Measurements from ENCODE around the gene CLIC4. TPM values are rescaled to one million over a fixed set of nuclear protein-coding genes. Genes with fewer than 3 reads are reported as not detected.
"Not testable (repeated sequence)": the region's sequence is repeated elsewhere in the genome, so short reads cannot be mapped to it uniquely, and the experiment has no call there.

Gene CLIC4
- total RNA-seq, 4 donors from 2014 or later: 399 to 688 (median 564) TPM

- TF ChIP-seq, protein P1, sequence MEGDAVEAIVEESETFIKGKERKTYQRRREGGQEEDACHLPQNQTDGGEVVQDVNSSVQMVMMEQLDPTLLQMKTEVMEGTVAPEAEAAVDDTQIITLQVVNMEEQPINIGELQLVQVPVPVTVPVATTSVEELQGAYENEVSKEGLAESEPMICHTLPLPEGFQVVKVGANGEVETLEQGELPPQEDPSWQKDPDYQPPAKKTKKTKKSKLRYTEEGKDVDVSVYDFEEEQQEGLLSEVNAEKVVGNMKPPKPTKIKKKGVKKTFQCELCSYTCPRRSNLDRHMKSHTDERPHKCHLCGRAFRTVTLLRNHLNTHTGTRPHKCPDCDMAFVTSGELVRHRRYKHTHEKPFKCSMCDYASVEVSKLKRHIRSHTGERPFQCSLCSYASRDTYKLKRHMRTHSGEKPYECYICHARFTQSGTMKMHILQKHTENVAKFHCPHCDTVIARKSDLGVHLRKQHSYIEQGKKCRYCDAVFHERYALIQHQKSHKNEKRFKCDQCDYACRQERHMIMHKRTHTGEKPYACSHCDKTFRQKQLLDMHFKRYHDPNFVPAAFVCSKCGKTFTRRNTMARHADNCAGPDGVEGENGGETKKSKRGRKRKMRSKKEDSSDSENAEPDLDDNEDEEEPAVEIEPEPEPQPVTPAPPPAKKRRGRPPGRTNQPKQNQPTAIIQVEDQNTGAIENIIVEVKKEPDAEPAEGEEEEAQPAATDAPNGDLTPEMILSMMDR (IDR thresholded peaks at IDR 0.05): no peak
- no peak for TF ChIP-seq EP300 (IDR thresholded peaks at IDR 0.05)
- no peak for TF ChIP-seq POLR2A (IDR thresholded peaks at IDR 0.05)
- DNase-seq (ENCODE audit: low spot score in 2 of 2): no peak
- no peaks in the 10 kb centered on the region for H3K27me3 ChIP-seq
- H3K4me1 ChIP-seq: peaks cover 0 to 81% (median 13%) of the 10 kb centered on the region in 4 donors
- H3K4me3 ChIP-seq: no peak overlapping the region
- peak overlapping the region in 2 of 4 donors; percentile 69 to 88 for H3K27ac ChIP-seq
- H3K36me3 ChIP-seq: no peaks in the 10 kb centered on the region
- 96 to 98% methylated on average over 2 of the region's 2 CpGs for WGBS, 2 donors
- H3K9me3 ChIP-seq: no peaks in the 10 kb centered on the region
Measured at GRCh38 chr1:24782689-24783088, 37.4 kb downstream of the CLIC4 start.

- TF ChIP-seq EP300 (IDR thresholded peaks at IDR 0.05) (no peak), POLR2A (IDR thresholded peaks at IDR 0.05) (no peak)
- TF ChIP-seq, protein P1 (IDR thresholded peaks at IDR 0.05): no peak
- H3K4me1 ChIP-seq: peaks cover 0 to 83% (median 9%) of the 10 kb centered on the region in 4 donors
- no peaks in the 10 kb centered on the region for H3K36me3 ChIP-seq
- no peak overlapping the region for H3K4me3 ChIP-seq
- H3K9me3 ChIP-seq: no peaks in the 10 kb centered on the region
- DNase-seq (ENCODE audit: low spot score in 2 of 2): no peak
- H3K27ac ChIP-seq: peak overlapping the region in 3 of 4 donors; percentile 6 to 88 (median 69)
- H3K27me3 ChIP-seq: no peaks in the 10 kb centered on the region
- 57 to 76% methylated on average over 1 of the region's 1 CpG for WGBS, 2 donors
Measured at GRCh38 chr1:24783713-24784112, 38.5 kb downstream of the CLIC4 start.

- no peaks in the 10 kb centered on the region for H3K36me3 ChIP-seq
- no peaks in the 10 kb centered on the region for H3K27me3 ChIP-seq
- no peaks in the 10 kb centered on the region for H3K9me3 ChIP-seq
- TF ChIP-seq POLR2A (IDR thresholded peaks at IDR 0.05) (no peak), EP300 (IDR thresholded peaks at IDR 0.05) (peak in 1 of 2 donors; percentile 80)
- TF ChIP-seq, protein P1 (IDR thresholded peaks at IDR 0.05): peak in 1 of 5 experiments; percentile 7
- H3K4me3 ChIP-seq: no peak overlapping the region
- H3K4me1 ChIP-seq: peaks cover 0 to 88% (median 5%) of the 10 kb centered on the region in 4 donors
- H3K27ac ChIP-seq: peak overlapping the region; percentile 63 to 88 (median 68)
- DNase-seq (ENCODE audit: low spot score in 2 of 2): no peak
Measured at GRCh38 chr1:24786191-24786590, 40.9 kb downstream of the CLIC4 start.

DNA sequence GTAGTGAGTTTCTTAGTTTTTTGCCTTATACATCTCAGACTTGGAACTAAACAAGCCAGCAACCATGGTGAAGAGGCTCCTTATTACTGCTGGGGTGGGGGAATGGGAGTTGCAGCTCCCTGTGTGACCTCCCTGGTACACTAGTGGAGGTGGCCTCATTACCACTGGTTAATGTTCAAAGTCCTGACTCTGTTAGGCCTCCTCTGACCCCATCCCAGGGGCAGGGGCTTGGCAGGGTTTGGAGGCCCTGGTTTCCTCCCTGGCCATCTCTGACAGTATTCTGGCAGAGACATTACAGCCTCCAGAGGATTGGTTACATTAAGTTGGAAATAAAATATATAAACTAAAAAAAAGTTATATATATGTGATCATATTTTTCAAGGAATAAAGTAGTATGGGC lies 45.2 kb downstream of the CLIC4 start:
- TF ChIP-seq EP300 (IDR thresholded peaks at IDR 0.05) (no peak), POLR2A (IDR thresholded peaks at IDR 0.05) (no peak)
- TF ChIP-seq, protein P1 (IDR thresholded peaks at IDR 0.05): no peak
- DNase-seq (ENCODE audit: low spot score in 2 of 2): no peak
- Histone ChIP-seq H3K4me3 (no peak overlapping the region), H3K27me3 (no peaks in the 10 kb centered on the region), H3K36me3 (no peaks in the 10 kb centered on the region), H3K9me3 (no peaks in the 10 kb centered on the region), H3K4me1 (peaks cover 0 to 91% (median 14%) of the 10 kb centered on the region in 4 donors), H3K27ac (peak overlapping the region; percentile 52 to 88 (median 73))

- WGBS, 2 donors: 30 to 32% methylated on average over 4 of the region's 4 CpGs
- peaks cover 0 to 88% (median 28%) of the 10 kb centered on the region in 4 donors for H3K4me1 ChIP-seq
- H3K4me3 ChIP-seq: no peak overlapping the region
Measured at GRCh38 chr1:24793447-24794129, 48.3 kb downstream of the CLIC4 start.

DNA sequence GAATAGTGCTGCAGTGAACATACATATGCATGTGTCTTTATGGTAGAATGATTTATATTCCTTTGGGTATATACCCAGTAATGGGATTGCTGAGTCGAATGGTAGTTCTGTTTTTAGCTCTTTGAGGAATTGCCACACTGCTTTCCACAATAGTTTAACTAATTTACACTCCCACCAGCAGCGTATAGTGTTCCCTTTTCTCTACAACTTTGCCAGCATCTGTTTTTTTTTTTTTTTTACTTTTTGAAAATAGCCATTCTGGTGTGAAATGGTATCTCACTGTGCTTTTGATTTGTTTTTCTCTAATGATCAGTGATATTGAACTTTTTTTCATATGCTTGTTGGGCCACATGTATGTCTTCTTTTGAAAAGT lies 48.9 kb downstream of the CLIC4 start:
- WGBS, 2 donors: 17 to 39% methylated on average over 2 of the region's 2 CpGs
- not testable (repeated sequence) for H3K9me3 ChIP-seq; H3K27me3 ChIP-seq; H3K4me3 ChIP-seq; DNase-seq (ENCODE audit: low spot score in 2 of 2)
- Histone ChIP-seq H3K27ac (peak overlapping the region; percentile 72 to 88 (median 79)), H3K4me1 (peaks cover 0 to 82% (median 28%) of the 10 kb centered on the region in 4 donors), H3K36me3 (peaks cover 0 to 15% (median 0%) of the 10 kb centered on the region in 3 donors)

More at GRCh38 chr1:24793447-24794129, 48.3 kb downstream of the CLIC4 start:
- no peaks in the 10 kb centered on the region for H3K9me3 ChIP-seq
- peaks cover 0 to 10% (median 0%) of the 10 kb centered on the region in 3 donors for H3K36me3 ChIP-seq
- TF ChIP-seq, protein P1 (IDR thresholded peaks at IDR 0.05): no peak
- TF ChIP-seq EP300 (IDR thresholded peaks at IDR 0.05): peak; percentile 91 to 94
- peak in 1 of 2 donors; percentile 31 for TF ChIP-seq POLR2A (IDR thresholded peaks at IDR 0.05)
- H3K27me3 ChIP-seq: no peaks in the 10 kb centered on the region
- H3K27ac ChIP-seq: peak overlapping the region; percentile 72 to 88 (median 79)
- DNase-seq (ENCODE audit: low spot score in 2 of 2): no peak

All from tibial nerve (tissue), 4 donors.